ENCODE data around the gene UTS2R. TPM values are rescaled to one million over a fixed set of nuclear protein-coding genes. Genes with fewer than 3 reads are reported as not detected.

UTS2R gene
- total and polyA plus RNA-seq, 2 of the 4 experiments (the other 2 are of a cell fraction) = not detected

DNA sequence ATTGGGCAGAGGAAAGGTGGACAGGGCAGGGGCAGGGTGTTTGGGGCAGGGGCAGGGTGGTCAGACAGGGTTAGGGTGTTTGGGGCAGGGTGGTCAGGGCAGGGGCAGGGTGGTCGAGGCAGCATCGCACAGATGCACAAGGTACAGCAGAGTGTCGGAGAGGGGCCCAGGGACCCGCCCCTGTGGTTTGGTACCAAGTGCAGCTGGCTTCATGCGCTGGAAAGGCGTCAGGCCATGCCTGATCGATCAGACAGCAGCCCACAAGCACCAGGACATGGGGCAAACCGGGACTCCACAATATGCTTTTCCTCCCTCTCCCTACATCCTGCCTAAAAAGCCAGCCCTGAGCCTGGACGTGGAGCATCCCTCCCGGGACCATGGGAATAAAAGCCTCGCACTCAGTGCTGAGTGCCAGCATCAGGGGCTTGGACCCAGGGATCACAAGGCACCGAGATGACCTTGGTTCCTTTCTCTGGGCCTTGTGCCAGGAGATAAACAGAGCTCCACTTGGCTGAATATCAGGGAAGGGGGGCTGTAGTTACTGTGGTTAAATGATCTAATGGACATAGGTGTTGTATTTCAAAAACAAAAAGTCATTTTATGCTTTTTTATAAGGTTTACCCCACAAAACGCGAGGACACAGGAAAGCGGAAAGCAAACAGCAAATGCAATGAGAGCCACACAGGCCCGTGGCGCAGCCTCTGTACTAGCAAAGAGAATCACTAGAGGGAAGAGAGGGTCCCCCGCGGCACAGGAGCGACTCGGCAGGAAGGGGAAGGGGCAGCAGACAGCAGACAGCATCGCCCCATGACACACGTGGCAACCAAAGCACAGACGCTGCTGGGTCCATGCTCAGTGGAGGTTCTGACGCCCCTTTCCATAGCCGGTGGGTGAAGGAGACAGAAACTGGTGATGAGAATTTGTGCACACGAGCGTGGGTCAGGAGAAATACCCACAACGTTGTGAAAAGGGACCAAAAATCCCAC lies 41.3 kb downstream of the UTS2R start (continued):
- no peak for TF ChIP-seq CHD1 (IDR thresholded peaks at IDR 0.05; ENCODE audit: low read depth, low read length)

DNA sequence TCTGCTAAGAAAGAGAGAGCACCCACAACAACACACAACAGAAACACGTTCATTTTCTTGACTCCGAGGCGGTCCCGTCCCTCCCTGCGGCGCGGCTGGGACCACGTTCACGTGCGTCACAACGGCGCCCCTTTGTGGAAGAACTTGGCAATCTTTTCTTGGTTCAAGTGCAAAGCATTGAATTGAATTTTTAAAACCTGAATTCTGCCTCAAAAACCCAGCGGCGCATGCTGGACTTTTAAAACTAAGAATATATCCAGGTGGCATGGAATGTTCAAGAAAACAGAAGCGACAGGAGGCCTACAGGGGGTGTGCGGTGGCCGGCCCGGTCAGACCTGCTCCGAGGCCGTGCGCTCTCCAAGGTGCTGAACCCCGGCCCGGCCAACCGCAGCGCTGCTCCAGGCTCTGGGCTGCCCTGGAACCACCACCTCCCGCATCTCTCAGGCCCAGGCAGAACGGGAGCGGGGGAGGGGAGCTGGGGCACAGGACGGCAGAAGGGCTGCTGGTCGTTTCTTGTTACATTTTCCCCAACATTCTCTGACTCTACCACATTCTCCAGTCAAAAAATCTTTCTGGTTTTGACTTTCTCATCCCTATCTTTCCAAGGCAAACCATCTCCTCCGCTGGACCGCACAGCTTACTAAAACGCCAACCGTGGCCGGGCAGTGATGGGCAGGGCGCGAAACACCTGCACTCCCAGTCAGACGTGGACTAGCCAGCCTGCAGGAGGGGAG lies 43.1 kb downstream of the UTS2R start:
- Histone ChIP-seq H3K27me3 (ENCODE audit: control insufficient read depth, insufficient read depth, low read length) (no peaks in the 10 kb centered on the region), H3K18ac (ENCODE audit: low read depth, low read length) (no peak overlapping the region), H2BK20ac (ENCODE audit: low read depth, low read length) (no peak overlapping the region), H4K8ac (ENCODE audit: low read depth in 2 of 2, low read length in 2 of 2) (no peak overlapping the region), H3K23ac (ENCODE audit: low read depth, low read length) (no peak overlapping the region), H3K4me2 (ENCODE audit: low read depth, low read length) (peak overlapping the region; percentile 32; the same call in 1 of the 2 replicates), H3K56ac (ENCODE audit: extremely low read depth, insufficient read depth, low read length) (no peak overlapping the region), H2AK9ac (replicated peaks; ENCODE audit: low read depth, low read length, poor library complexity) (no peak overlapping the region), H2BK120ac (ENCODE audit: low read depth, low read length) (no peak overlapping the region), H3K9me3 (ENCODE audit: control insufficient read depth, insufficient read depth, low read length) (no peaks in the 10 kb centered on the region), H2AFZ (replicated peaks; ENCODE audit: low read length, poor library complexity) (no peak overlapping the region), H3K4me1 (ENCODE audit: control insufficient read depth, insufficient read depth, low read length) (no peaks in the 10 kb centered on the region), H3K36me3 (ENCODE audit: control insufficient read depth, insufficient read depth, low read length) (no peaks in the 10 kb centered on the region), H3K79me1 (ENCODE audit: low read depth in 1 of 2, low read length in 2 of 2) (peaks cover 0 to 21% of the 10 kb centered on the region in 2 experiments; a peak in 2 of 4 replicates), H3K4me3 (ENCODE audit: insufficient read depth, low read depth, low read length) (no peak overlapping the region), H3K9ac (ENCODE audit: low read depth, low read length) (no peak overlapping the region), H4K91ac (ENCODE audit: insufficient read depth, low read depth, low read length) (no peak overlapping the region), H3K14ac (replicated peaks; ENCODE audit: low read depth, low read length) (no peak overlapping the region), H2BK15ac (ENCODE audit: low read depth, low read length) (no peak overlapping the region), H2BK5ac (ENCODE audit: low read depth, low read length, poor library complexity, severe bottlenecking) (no peak overlapping the region), H3K27ac (ENCODE audit: insufficient read depth, low read length) (no peak overlapping the region), H3K9me1 (ENCODE audit: insufficient read depth, low read length) (0 out of 2 replicates have a peak, but pooled peaks cover 4% of the 10 kb centered on the region), H4K5ac (ENCODE audit: low read depth, low read length) (no peak overlapping the region), H2AK5ac (ENCODE audit: low read depth, low read length) (no peak overlapping the region), H3K4ac (ENCODE audit: low read depth, low read length) (no peak overlapping the region), H4K20me1 (ENCODE audit: insufficient read depth, low read length) (peaks cover 25% of the 10 kb centered on the region)
- POLR2A ChIA-PET (ENCODE audit: unreplicated experiment) = no interaction called here
- no TSS peak for BruUV-seq (replicated peaks)
- intact Hi-C loops (cut with micrococcal nuclease) (loop anchor here (1.0 to 5.0 kb wide), 2 partner anchors 62 to 172 kb away; no protein-coding TSS in a partner anchor), dilution Hi-C loops (cut with HindIII; ENCODE audit: low sequenced_read_pairs, unreplicated experiment) (no loop called here), in situ Hi-C loops (cut with MboI; ENCODE audit: low sequenced_read_pairs) (no loop called here)
- peak; percentile 50 for DNase-seq
- CTCF ChIA-PET = no interaction called here
- peak; percentile 61 for ATAC-seq (ENCODE audit: low read depth)
- no peak for TF ChIP-seq FOS (IDR thresholded peaks at IDR 0.05; ENCODE audit: low read depth, low read length)
- peak; percentile 91 for TF ChIP-seq MXI1 (IDR thresholded peaks at IDR 0.05; ENCODE audit: borderline replicate concordance, low read depth, low read length)
- TF ChIP-seq NFE2L2 (IDR thresholded peaks at IDR 0.05; ENCODE audit: low read depth, low read length) = no peak
- TF ChIP-seq RCOR1 (IDR thresholded peaks at IDR 0.05; ENCODE audit: insufficient replicate concordance, low read length) = peak; percentile 36
- TF ChIP-seq RAD21 (IDR thresholded peaks at IDR 0.05; ENCODE audit: low read length) = peak; percentile 73
- TF ChIP-seq, protein P1, sequence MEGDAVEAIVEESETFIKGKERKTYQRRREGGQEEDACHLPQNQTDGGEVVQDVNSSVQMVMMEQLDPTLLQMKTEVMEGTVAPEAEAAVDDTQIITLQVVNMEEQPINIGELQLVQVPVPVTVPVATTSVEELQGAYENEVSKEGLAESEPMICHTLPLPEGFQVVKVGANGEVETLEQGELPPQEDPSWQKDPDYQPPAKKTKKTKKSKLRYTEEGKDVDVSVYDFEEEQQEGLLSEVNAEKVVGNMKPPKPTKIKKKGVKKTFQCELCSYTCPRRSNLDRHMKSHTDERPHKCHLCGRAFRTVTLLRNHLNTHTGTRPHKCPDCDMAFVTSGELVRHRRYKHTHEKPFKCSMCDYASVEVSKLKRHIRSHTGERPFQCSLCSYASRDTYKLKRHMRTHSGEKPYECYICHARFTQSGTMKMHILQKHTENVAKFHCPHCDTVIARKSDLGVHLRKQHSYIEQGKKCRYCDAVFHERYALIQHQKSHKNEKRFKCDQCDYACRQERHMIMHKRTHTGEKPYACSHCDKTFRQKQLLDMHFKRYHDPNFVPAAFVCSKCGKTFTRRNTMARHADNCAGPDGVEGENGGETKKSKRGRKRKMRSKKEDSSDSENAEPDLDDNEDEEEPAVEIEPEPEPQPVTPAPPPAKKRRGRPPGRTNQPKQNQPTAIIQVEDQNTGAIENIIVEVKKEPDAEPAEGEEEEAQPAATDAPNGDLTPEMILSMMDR (conservative IDR thresholded peaks at IDR 0.05; ENCODE audit: low read depth, low read length) = peak; percentile 60
- peak; percentile 48 for TF ChIP-seq SMC3 (IDR thresholded peaks at IDR 0.05; ENCODE audit: low read depth, low read length)
- no peak for TF ChIP-seq CHD1 (IDR thresholded peaks at IDR 0.05; ENCODE audit: low read depth, low read length)
- TF ChIP-seq BHLHE40 (IDR thresholded peaks at IDR 0.05; ENCODE audit: low read depth, low read length) = peak; percentile 81
- WGBS, 2 experiments (ENCODE audit: extremely low coverage in 2 of 2, insufficient read length in 1 of 2) = 0% methylated on average over 3 of the region's 38 CpGs; no CpG with 5 or more reads in 1 of the 2 experiments

Measured in IMR-90 (cell line).